ENCODE measurements around the gene PIGT. TPM values are rescaled to one million over a fixed set of nuclear protein-coding genes. Genes with fewer than 3 reads are reported as not detected.

The PIGT gene
- total and polyA plus RNA-seq, 2 of the 13 experiments (the other 11 are each of a cell fraction or from before 2014, with no cell fraction given) = 65.9 to 74.1 TPM

GRCh38 chr20:45374101-45374467 is 41.9 kb upstream of the PIGT start (continued):
- TF ChIP-seq, protein P1, sequence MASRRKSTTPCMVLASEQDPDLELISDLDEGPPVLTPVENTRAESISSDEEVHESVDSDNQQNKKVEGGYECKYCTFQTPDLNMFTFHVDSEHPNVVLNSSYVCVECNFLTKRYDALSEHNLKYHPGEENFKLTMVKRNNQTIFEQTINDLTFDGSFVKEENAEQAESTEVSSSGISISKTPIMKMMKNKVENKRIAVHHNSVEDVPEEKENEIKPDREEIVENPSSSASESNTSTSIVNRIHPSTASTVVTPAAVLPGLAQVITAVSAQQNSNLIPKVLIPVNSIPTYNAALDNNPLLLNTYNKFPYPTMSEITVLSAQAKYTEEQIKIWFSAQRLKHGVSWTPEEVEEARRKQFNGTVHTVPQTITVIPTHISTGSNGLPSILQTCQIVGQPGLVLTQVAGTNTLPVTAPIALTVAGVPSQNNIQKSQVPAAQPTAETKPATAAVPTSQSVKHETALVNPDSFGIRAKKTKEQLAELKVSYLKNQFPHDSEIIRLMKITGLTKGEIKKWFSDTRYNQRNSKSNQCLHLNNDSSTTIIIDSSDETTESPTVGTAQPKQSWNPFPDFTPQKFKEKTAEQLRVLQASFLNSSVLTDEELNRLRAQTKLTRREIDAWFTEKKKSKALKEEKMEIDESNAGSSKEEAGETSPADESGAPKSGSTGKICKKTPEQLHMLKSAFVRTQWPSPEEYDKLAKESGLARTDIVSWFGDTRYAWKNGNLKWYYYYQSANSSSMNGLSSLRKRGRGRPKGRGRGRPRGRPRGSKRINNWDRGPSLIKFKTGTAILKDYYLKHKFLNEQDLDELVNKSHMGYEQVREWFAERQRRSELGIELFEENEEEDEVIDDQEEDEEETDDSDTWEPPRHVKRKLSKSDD (CRISPR knock-in tag; IDR thresholded peaks at IDR 0.05; ENCODE audit: low read depth) = no peak
- TF ChIP-seq ATF7 (IDR thresholded peaks at IDR 0.05) (no peak), ATF7 (CRISPR knock-in tag; IDR thresholded peaks at IDR 0.05) (no peak), ATAD3A (CRISPR knock-in tag; IDR thresholded peaks at IDR 0.05) (no peak), ZNF232 (CRISPR knock-in tag; IDR thresholded peaks at IDR 0.05; ENCODE audit: borderline replicate concordance) (0 out of 2 replicates have a peak, but pooled peaks have one; percentile 38), MIXL1 (CRISPR knock-in tag; IDR thresholded peaks at IDR 0.05) (no peak), CENPX (CRISPR knock-in tag; IDR thresholded peaks at IDR 0.05) (no peak), ZNF451 (CRISPR knock-in tag; IDR thresholded peaks at IDR 0.05) (no peak)
- TF ChIP-seq, protein P2, sequence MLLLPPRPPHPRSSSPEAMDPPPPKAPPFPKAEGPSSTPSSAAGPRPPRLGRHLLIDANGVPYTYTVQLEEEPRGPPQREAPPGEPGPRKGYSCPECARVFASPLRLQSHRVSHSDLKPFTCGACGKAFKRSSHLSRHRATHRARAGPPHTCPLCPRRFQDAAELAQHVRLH (CRISPR knock-in tag; IDR thresholded peaks at IDR 0.05; ENCODE audit: borderline replicate concordance, low read depth) = 0 out of 2 replicates have a peak, but pooled peaks have one; percentile 2

- Histone ChIP-seq H2AFZ (ENCODE audit: low read length) (no peak overlapping the region), H3K36me3 (replicated peaks in 1 of 2; ENCODE audit: control insufficient read depth in 1 of 2, insufficient read depth in 2 of 2, low read length in 2 of 2) (no peaks in the 10 kb centered on the region; a peak in 1 of 5 replicates), H3K9me3 (ENCODE audit: low read length) (no peaks in the 10 kb centered on the region), H3K4me3 (replicated peaks in 1 of 3; ENCODE audit: insufficient read depth in 1 of 3, low read depth in 2 of 3, low read length in 3 of 3) (no peak overlapping the region), H3K79me2 (ENCODE audit: insufficient read depth, low read length) (no peaks in the 10 kb centered on the region), H3K4me2 (ENCODE audit: low read depth, low read length) (no peak overlapping the region), H3K4me1 (ENCODE audit: insufficient read depth, low read length) (peaks cover 19% of the 10 kb centered on the region), H3K9ac (ENCODE audit: insufficient read depth, low read depth, low read length) (no peak overlapping the region), H4K20me1 (ENCODE audit: insufficient read depth, low read length) (no peaks in the 10 kb centered on the region), H3K27ac (ENCODE audit: extremely low read length, insufficient read depth, low read length) (no peak overlapping the region), H3K27me3 (ENCODE audit: control insufficient read depth in 1 of 2, insufficient read depth in 2 of 2, low read length in 2 of 2) (no peaks in the 10 kb centered on the region)
- no TSS peak for BruUV-seq (replicated peaks)
- DNase-seq (ENCODE audit: low spot score) = no peak
- TF ChIP-seq ZNF138 (CRISPR knock-in tag; IDR thresholded peaks at IDR 0.05; ENCODE audit: low read depth) (no peak), ZNF33A (CRISPR knock-in tag; IDR thresholded peaks at IDR 0.05; ENCODE audit: borderline replicate concordance) (no peak), ZNF414 (CRISPR knock-in tag; IDR thresholded peaks at IDR 0.05) (no peak), NKX3-1 (CRISPR knock-in tag; IDR thresholded peaks at IDR 0.05) (no peak), MTF1 (CRISPR knock-in tag; IDR thresholded peaks at IDR 0.05) (no peak), CENPT (CRISPR knock-in tag; IDR thresholded peaks at IDR 0.05; ENCODE audit: low read depth) (no peak), ZNF569 (CRISPR knock-in tag; IDR thresholded peaks at IDR 0.05; ENCODE audit: borderline replicate concordance) (no peak), ZSCAN12 (CRISPR knock-in tag; IDR thresholded peaks at IDR 0.05) (no peak), HMG20B (CRISPR knock-in tag; conservative IDR thresholded peaks at IDR 0.05) (no peak)
- FAIRE-seq = no peak
- ChIA-PET CTCF (ENCODE audit: low intra/inter-chr PET ratio, low total read pairs) (interaction anchor here (1.6 kb wide), 1 partner anchor 396 kb away, joined by 6 read pairs; no protein-coding TSS in a partner anchor), POLR2A (interaction anchor here (2.8 to 5.5 kb wide), 2 partner anchors 11 to 52 kb away, joined by 10 to 51 read pairs; partner anchors contain the start of gene SYS1)
- intact Hi-C loops (cut with micrococcal nuclease; ENCODE audit: unreplicated experiment) (loop anchor here (1.0 to 2.0 kb wide), 2 partner anchors 42 to 62 kb away; partner anchors contain the start of gene PIGT), in situ Hi-C loops (cut with HindIII; ENCODE audit: extremely low pct_ligation_motif_present, low pct_unique_long_range_greater_than_20kb) (loop anchor here (5.0 kb wide), 1 partner anchor 62 kb away; no protein-coding TSS in a partner anchor)
- WGBS (ENCODE audit: low lambda C conversion rate) = 90% methylated on average over 10 of the region's 14 CpGs
- ATAC-seq = no peak
Measured at GRCh38 chr20:45374966-45375365, 41.0 kb upstream of the PIGT start.

Data from HepG2 (cell line).